ENCODE measurements around the gene KTN1.

KTN1 gene

GRCh38 chr14:55610713-55611370 is 30.8 kb downstream of the KTN1 start:
- DNase-seq = no peak

- no peak for DNase-seq
Measured at GRCh38 chr14:55611859-55612258, 31.9 kb downstream of the KTN1 start.

- DNase-seq = no peak
Measured at GRCh38 chr14:55614304-55614703, 34.3 kb downstream of the KTN1 start.

- no peak for DNase-seq
Measured at GRCh38 chr14:55620277-55620676, 40.3 kb downstream of the KTN1 start.

- DNase-seq = no peak
Measured at GRCh38 chr14:55620981-55621380, 41.0 kb downstream of the KTN1 start.

- DNase-seq = no peak
Measured at GRCh38 chr14:55621391-55621790, 41.4 kb downstream of the KTN1 start.

- DNase-seq = no peak
Measured at GRCh38 chr14:55624913-55625312, 44.9 kb downstream of the KTN1 start.

GRCh38 chr14:55625481-55625880 is 45.5 kb downstream of the KTN1 start:
- no peak for DNase-seq

GRCh38 chr14:55626131-55626530 is 46.1 kb downstream of the KTN1 start:
- DNase-seq = no peak

GRCh38 chr14:55628426-55628825 is 48.4 kb downstream of the KTN1 start:
- no peak for DNase-seq

- no peak for DNase-seq
Measured at GRCh38 chr14:55638665-55639064, 58.7 kb downstream of the KTN1 start.

GRCh38 chr14:55641290-55641689 is 61.3 kb downstream of the KTN1 start:
- DNase-seq = no peak

GRCh38 chr14:55641954-55642353 is 61.9 kb downstream of the KTN1 start:
- DNase-seq = no peak

- DNase-seq = no peak
Measured at GRCh38 chr14:55645145-55645544, 65.1 kb downstream of the KTN1 start.

- DNase-seq = no peak
Measured at GRCh38 chr14:55645845-55646832, 66.1 kb downstream of the KTN1 start.

GRCh38 chr14:55650992-55651391 is 71.0 kb downstream of the KTN1 start:
- no peak for DNase-seq

GRCh38 chr14:55654243-55654642 is 74.2 kb downstream of the KTN1 start:
- no peak for DNase-seq

GRCh38 chr14:55661029-55661428 is 81.0 kb downstream of the KTN1 start:
- no peak for DNase-seq

- no peak for DNase-seq
Measured at GRCh38 chr14:55662752-55663151, 82.7 kb downstream of the KTN1 start.

- DNase-seq = no peak
Measured at GRCh38 chr14:55665067-55665675, 85.2 kb downstream of the KTN1 start.

GRCh38 chr14:55667801-55668200 is 87.8 kb downstream of the KTN1 start:
- no peak for DNase-seq

GRCh38 chr14:55671641-55672040 is 91.6 kb downstream of the KTN1 start:
- no peak for DNase-seq

- no peak for DNase-seq
Measured at GRCh38 chr14:55673048-55673447, 93.0 kb downstream of the KTN1 start.

GRCh38 chr14:55681096-55681495 is 101.1 kb downstream of the KTN1 start:
- no peak for DNase-seq
